HEK293 (cell line): ENCODE measurements around the gene GET3.

ENCODE experiments used
- CTCF ChIA-PET: fragments of 350-600 bp; formaldehyde crosslinking; extraction: SDS; loops from one replicate; lab custom pipeline; 2021; ENCODE audit warnings: antibody characterized with exemption; lab: Yijun Ruan, JAX
- POLR2A ChIA-PET: fragments of 300-600 bp; formaldehyde crosslinking; extraction: SDS; loops from one replicate; lab custom pipeline; 2020; ENCODE audit warnings: antibody characterized with exemption, inconsistent platforms; lab: Yijun Ruan, JAX
- H3K27ac ChIP-seq: fragments of 200-500 bp; sonication (Bioruptor generic); 2 replicates; pipeline ENCODE4 v1.5.1; 2014; ENCODE audit warnings: low read depth, low read length, control low read depth, inconsistent platforms; ENCODE audit errors: extremely low read depth
- H3K36me3 ChIP-seq, 2 experiments: fragments of 200-500 bp in 1 of 2; sonication (Bioruptor generic) in 1 of 2; 1 replicate in 1 of 2; 2 replicates in 1 of 2; pipeline ENCODE4 v1.5.1; 2014 to 2017; ENCODE audit warnings: inconsistent platforms in 2 of 2, low read length in 2 of 2; ENCODE audit not compliant: control insufficient read depth in 2 of 2, insufficient read depth in 1 of 2
- H3K4me1 ChIP-seq: fragments of 200-500 bp; sonication (Bioruptor generic); 2 replicates; pipeline ENCODE4 v1.5.1; 2014; ENCODE audit warnings: mild to moderate bottlenecking, low read length, inconsistent platforms; ENCODE audit not compliant: control insufficient read depth, insufficient read depth
- H3K4me3 ChIP-seq: 2 replicates; pipeline ENCODE4 v1.5.1; 2011; ENCODE audit warnings: low read depth, mild to moderate bottlenecking, control low read depth, low read length, moderate library complexity
- H3K9me3 ChIP-seq: fragments of 200-500 bp; sonication (Bioruptor generic); 2 replicates; pipeline ENCODE4 v1.5.1; 2014; ENCODE audit warnings: low read depth, low read length, inconsistent platforms; ENCODE audit not compliant: control insufficient read depth, insufficient read depth
- BCL6B ChIP-seq: fragments of 450-650 bp; formaldehyde crosslinking; IDR thresholded peaks from 2 replicates; pipeline ENCODE4 v1.5.1; 2017; ENCODE audit warnings: missing biosample characterization, missing genetic modification characterization
- EGR2 ChIP-seq: fragments of 450-650 bp; formaldehyde crosslinking; IDR thresholded peaks from 2 replicates; pipeline ENCODE4 v1.5.1; 2016; ENCODE audit warnings: low read depth, missing biosample characterization, missing genetic modification characterization
- GLIS1 ChIP-seq: fragments of 450-650 bp; formaldehyde crosslinking; IDR thresholded peaks from 2 replicates; pipeline ENCODE4 v1.5.1; 2016; ENCODE audit warnings: missing biosample characterization, missing genetic modification characterization
- SP7 ChIP-seq: fragments of 450-650 bp; formaldehyde crosslinking; IDR thresholded peaks from 2 replicates; pipeline ENCODE4 v1.5.1; 2016; ENCODE audit warnings: missing biosample characterization, missing genetic modification characterization
- WT1 ChIP-seq: fragments of 450-650 bp; formaldehyde crosslinking; IDR thresholded peaks from 2 replicates; pipeline ENCODE4 v1.5.1; 2016; ENCODE audit warnings: missing biosample characterization, missing genetic modification characterization
- ZFP37 ChIP-seq: fragments of 450-650 bp; formaldehyde crosslinking; IDR thresholded peaks from 2 replicates; pipeline ENCODE4 v1.5.1; 2016; ENCODE audit warnings: missing biosample characterization, missing genetic modification characterization
- ZFP41 ChIP-seq: fragments of 450-650 bp; formaldehyde crosslinking; IDR thresholded peaks from 2 replicates; pipeline ENCODE4 v1.5.1; 2016; ENCODE audit warnings: missing biosample characterization, missing genetic modification characterization, borderline replicate concordance
- ZIC2 ChIP-seq: fragments of 450-650 bp; formaldehyde crosslinking; IDR thresholded peaks from 2 replicates; pipeline ENCODE4 v1.5.1; 2016; ENCODE audit warnings: missing biosample characterization, missing genetic modification characterization
- ZNF155 ChIP-seq: fragments of 450-650 bp; formaldehyde crosslinking; IDR thresholded peaks from 2 replicates; pipeline ENCODE4 v1.5.1; 2016; ENCODE audit warnings: missing biosample characterization, missing genetic modification characterization
- ZNF335 ChIP-seq: fragments of 450-650 bp; formaldehyde crosslinking; conservative IDR thresholded peaks from 2 replicates; pipeline ENCODE4 v1.5.1; 2016; ENCODE audit warnings: missing biosample characterization, missing genetic modification characterization
- ZNF341 ChIP-seq: fragments of 450-650 bp; formaldehyde crosslinking; IDR thresholded peaks from 2 replicates; pipeline ENCODE4; 2016; ENCODE audit warnings: low read depth, missing biosample characterization, missing genetic modification characterization
- ZNF549 ChIP-seq: fragments of 450-650 bp; IDR thresholded peaks from 2 replicates; pipeline ENCODE4 v1.5.1; 2018; ENCODE audit warnings: missing biosample characterization, missing genetic modification characterization, mild to moderate bottlenecking, inconsistent platforms, moderate library complexity
- ZNF776 ChIP-seq: fragments of 450-650 bp; formaldehyde crosslinking; IDR thresholded peaks from 2 replicates; pipeline ENCODE4 v1.5.0; 2017; ENCODE audit warnings: missing biosample characterization, missing genetic modification characterization, borderline replicate concordance
- ZSCAN16 ChIP-seq: fragments of 450-650 bp; formaldehyde crosslinking; IDR thresholded peaks from 2 replicates; pipeline ENCODE4 v1.5.1; 2016; ENCODE audit warnings: missing biosample characterization, missing genetic modification characterization
- TF ChIP-seq, protein P1 (sequence below): fragments of 450-650 bp; formaldehyde crosslinking; IDR thresholded peaks from 2 replicates; pipeline ENCODE4 v1.5.1; 2016; ENCODE audit warnings: missing biosample characterization, missing genetic modification characterization
- TF ChIP-seq, protein P2 (sequence below): fragments of 450-650 bp; formaldehyde crosslinking; IDR thresholded peaks from 2 replicates; pipeline ENCODE4 v1.5.1; 2016; ENCODE audit warnings: missing biosample characterization, missing genetic modification characterization

The GET3 gene

DNA sequence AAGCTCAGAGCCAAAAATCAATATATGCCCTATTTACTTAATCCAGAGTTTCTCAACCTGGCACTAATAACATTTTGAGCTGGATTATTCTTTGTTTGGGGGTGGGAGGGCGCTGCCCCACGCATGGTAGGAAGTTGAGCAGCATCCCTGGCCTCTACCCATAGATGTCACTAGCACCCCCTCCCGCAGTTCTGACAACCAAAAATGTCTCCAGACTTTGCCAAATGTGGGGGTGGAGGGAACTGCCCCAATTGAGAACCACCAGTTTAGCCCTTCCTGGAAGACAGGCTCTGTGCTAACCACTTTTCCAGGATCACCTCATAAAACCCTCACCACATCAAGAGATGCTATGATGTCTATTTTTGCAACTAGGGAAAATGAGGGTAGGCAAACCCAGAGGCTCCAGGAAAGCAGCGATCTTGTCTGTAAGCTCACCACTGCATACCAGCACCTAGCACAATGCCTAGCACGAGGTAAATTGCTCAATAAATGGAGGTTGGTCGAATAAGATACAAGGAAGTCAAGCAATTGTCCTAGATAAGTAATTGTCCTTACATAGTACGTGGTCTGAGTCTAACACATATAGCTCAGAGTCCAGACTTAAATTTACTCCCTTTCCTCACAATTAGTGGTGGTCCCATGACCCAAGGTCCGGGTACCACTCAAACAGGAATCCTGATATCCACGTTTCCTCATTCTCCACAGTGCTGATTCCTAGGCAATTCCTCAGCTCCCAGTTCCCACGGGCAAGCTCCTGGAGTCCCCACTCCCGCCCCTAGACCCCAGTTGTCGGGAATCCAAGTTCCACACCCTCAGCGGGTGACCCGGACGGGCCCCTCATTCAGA is 3.7 kb upstream of the GET3 start (continued):
- TF ChIP-seq, protein P1, sequence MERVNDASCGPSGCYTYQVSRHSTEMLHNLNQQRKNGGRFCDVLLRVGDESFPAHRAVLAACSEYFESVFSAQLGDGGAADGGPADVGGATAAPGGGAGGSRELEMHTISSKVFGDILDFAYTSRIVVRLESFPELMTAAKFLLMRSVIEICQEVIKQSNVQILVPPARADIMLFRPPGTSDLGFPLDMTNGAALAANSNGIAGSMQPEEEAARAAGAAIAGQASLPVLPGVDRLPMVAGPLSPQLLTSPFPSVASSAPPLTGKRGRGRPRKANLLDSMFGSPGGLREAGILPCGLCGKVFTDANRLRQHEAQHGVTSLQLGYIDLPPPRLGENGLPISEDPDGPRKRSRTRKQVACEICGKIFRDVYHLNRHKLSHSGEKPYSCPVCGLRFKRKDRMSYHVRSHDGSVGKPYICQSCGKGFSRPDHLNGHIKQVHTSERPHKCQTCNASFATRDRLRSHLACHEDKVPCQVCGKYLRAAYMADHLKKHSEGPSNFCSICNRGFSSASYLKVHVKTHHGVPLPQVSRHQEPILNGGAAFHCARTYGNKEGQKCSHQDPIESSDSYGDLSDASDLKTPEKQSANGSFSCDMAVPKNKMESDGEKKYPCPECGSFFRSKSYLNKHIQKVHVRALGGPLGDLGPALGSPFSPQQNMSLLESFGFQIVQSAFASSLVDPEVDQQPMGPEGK (tag by site-specific recombination), result peak; percentile 8; the same call in 1 of the 2 replicates
- TF ChIP-seq ZNF549 (tag by site-specific recombination) (no peak), ZNF341 (tag by site-specific recombination) (peak; percentile 82), ZNF335 (0 out of 2 replicates have a peak, but pooled peaks have one; percentile 24), EGR2 (tag by site-specific recombination) (peak; percentile 69)

GRCh38 chr19:12737835-12738351 is 596 bp downstream of the GET3 start:
- peaks cover 10 to 28% of the 10 kb centered on the region in 2 experiments; a peak in 2 of 3 replicates for H3K36me3 ChIP-seq
- ChIA-PET CTCF (interaction anchor here (0.6 to 5.1 kb wide), 5 partner anchors 19 to 912 kb away, joined by 3 to 32 read pairs (median 5); no protein-coding TSS in a partner anchor), POLR2A (interaction anchor here (1.3 to 5.4 kb wide), 2 partner anchors 16 to 22 kb away, joined by 3 to 89 read pairs; partner anchors contain the start of gene TNPO2)
- TF ChIP-seq ZFP37 (tag by site-specific recombination), result 0 out of 2 replicates have a peak, but pooled peaks have one; percentile 6
- peak; percentile 94 for TF ChIP-seq ZNF335
- no peak for TF ChIP-seq BCL6B
- H3K4me3 ChIP-seq, result peak overlapping the region; percentile 96
- H3K9me3 ChIP-seq, result no peaks in the 10 kb centered on the region
- 0 out of 2 replicates have a peak, but pooled peaks cover 4% of the 10 kb centered on the region for H3K4me1 ChIP-seq
- peak overlapping the region; percentile 84; the same call in 1 of the 2 replicates for H3K27ac ChIP-seq

- H3K9me3 ChIP-seq, result no peaks in the 10 kb centered on the region
- no peak overlapping the region for H3K4me3 ChIP-seq
- TF ChIP-seq WT1 (tag by site-specific recombination), result no peak
- TF ChIP-seq GLIS1 (tag by site-specific recombination), result peak; percentile 84
- TF ChIP-seq, protein P2, sequence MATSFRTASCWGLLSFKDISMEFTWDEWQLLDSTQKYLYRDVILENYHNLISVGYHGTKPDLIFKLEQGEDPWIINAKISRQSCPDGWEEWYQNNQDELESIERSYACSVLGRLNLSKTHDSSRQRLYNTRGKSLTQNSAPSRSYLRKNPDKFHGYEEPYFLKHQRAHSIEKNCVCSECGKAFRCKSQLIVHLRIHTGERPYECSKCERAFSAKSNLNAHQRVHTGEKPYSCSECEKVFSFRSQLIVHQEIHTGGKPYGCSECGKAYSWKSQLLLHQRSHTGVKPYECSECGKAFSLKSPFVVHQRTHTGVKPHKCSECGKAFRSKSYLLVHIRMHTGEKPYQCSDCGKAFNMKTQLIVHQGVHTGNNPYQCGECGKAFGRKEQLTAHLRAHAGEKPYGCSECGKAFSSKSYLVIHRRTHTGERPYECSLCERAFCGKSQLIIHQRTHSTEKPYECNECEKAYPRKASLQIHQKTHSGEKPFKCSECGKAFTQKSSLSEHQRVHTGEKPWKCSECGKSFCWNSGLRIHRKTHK, result no peak
- no peak for TF ChIP-seq ZSCAN16 (tag by site-specific recombination)
- no peak for TF ChIP-seq ZNF776 (tag by site-specific recombination)
- TF ChIP-seq ZIC2 (tag by site-specific recombination), result peak; percentile 86
- TF ChIP-seq ZNF155 (tag by site-specific recombination), result no peak
- no peak for TF ChIP-seq ZFP41 (tag by site-specific recombination)
- TF ChIP-seq SP7, result no peak
- TF ChIP-seq, all 188 proteins: peak for 2
- ChIA-PET CTCF (interaction anchor here (0.6 to 4.8 kb wide), 4 partner anchors 11 to 20 kb away, joined by 3 to 31 read pairs (median 15); partner anchors contain the start of gene TRIR), POLR2A (interaction anchor here (0.5 to 1.6 kb wide), 8 partner anchors 11 to 1270 kb away, joined by 3 to 6 read pairs (median 4); partner anchors contain the start of genes JUNB and TRIR)
- peaks cover 7 to 52% of the 10 kb centered on the region in 2 experiments; a peak in 2 of 3 replicates for H3K36me3 ChIP-seq
- peaks cover 10% of the 10 kb centered on the region for H3K4me1 ChIP-seq
- 0 out of 2 replicates have a peak overlapping the region, but pooled peaks have one; percentile 4 for H3K27ac ChIP-seq
Observed at GRCh38 chr19:12745166-12745897, 8.0 kb downstream of the GET3 start.
